Endothelial cell of umbilical vein (primary cell): ENCODE data around the gene ZRANB2. TPM values are rescaled to one million over a fixed set of nuclear protein-coding genes. Genes with fewer than 3 reads are reported as not detected.

Experiments used
- BruUV-seq: library from RNA; stranded (reverse); fragments of 400-500 nt; replicated peaks from 2 replicates; lab custom pipeline; 2021; lab: Mats Ljungman, UMichigan
- CTCF ChIA-PET: fragments of 300-600, 350-600 bp; sonication (Branson Sonifier 250); formaldehyde crosslinking; loops from one replicate; lab custom pipeline; 2021; ENCODE audit warnings: antibody characterized with exemption, inconsistent platforms; lab: Charles Lee
- POLR2A ChIA-PET: fragments of 300-600, 350-600 bp; sonication (Branson Sonifier 250); formaldehyde crosslinking; loops from one replicate; lab custom pipeline; 2021; ENCODE audit warnings: antibody characterized with exemption, inconsistent platforms; lab: Charles Lee
- DNase-seq: peaks from one replicate; pipeline ENCODE4 v3.0.0-alpha.2; 2011; ENCODE audit warnings: low read depth, low spot score
- FAIRE-seq: peaks from 2 replicates; lab custom pipeline; 2011; peaks lifted over from hg19 to GRCh38; lab: Jason Lieb, UNC
- H2AFZ ChIP-seq: 2 replicates; pipeline ENCODE4 v1.6.0; 2012; ENCODE audit warnings: low read depth, low read length, control low read depth, inconsistent platforms
- H3K27ac ChIP-seq: 2 replicates; pipeline ENCODE4 v1.5.1; 2011; ENCODE audit warnings: low read depth, mild to moderate bottlenecking, control low read depth, low read length, moderate library complexity; ENCODE audit not compliant: insufficient read depth
- H3K27me3 ChIP-seq, 2 experiments: 2 replicates each; pipeline versions ENCODE4 v1.6.0 to v1.6.1; 2011; ENCODE audit warnings: low read length in 2 of 2, mixed read lengths in 1 of 2; ENCODE audit not compliant: control insufficient read depth in 2 of 2, insufficient read depth in 2 of 2
- H3K36me3 ChIP-seq, 2 experiments: 2 replicates in 1 of 2; 3 replicates in 1 of 2; pipeline ENCODE4 v1.5.1; 2011; ENCODE audit warnings: low read length in 2 of 2, mild to moderate bottlenecking in 1 of 2, moderate library complexity in 1 of 2; ENCODE audit not compliant: control insufficient read depth in 2 of 2, insufficient read depth in 2 of 2; ENCODE audit errors: extremely low read depth in 1 of 2
- H3K4me1 ChIP-seq: 3 replicates; pipeline ENCODE4 v1.5.1; 2011; ENCODE audit warnings: mild to moderate bottlenecking, low read length; ENCODE audit not compliant: control insufficient read depth, insufficient read depth; ENCODE audit errors: extremely low read depth
- H3K4me2 ChIP-seq: 2 replicates; pipeline ENCODE4 v1.6.1; 2011; ENCODE audit warnings: low read length, control low read depth, mixed read lengths; ENCODE audit not compliant: insufficient read depth
- H3K4me3 ChIP-seq, 3 experiments: fragments of 200-600 bp in 1 of 3; sonication (generic), shearing (Covaris generic) in 1 of 3; replicated peaks in 1 of 3; 2 replicates each; pipeline ENCODE4 v1.5.1; 2011 to 2016; ENCODE audit warnings: control low read depth in 3 of 3, low read length in 3 of 3, mild to moderate bottlenecking in 2 of 3, inconsistent platforms in 1 of 3, low read depth in 1 of 3, moderate library complexity in 1 of 3; ENCODE audit not compliant: insufficient read depth in 1 of 3
- H3K79me2 ChIP-seq: 2 replicates; pipeline ENCODE4 v1.6.0; 2012; ENCODE audit warnings: low read length, inconsistent platforms; ENCODE audit not compliant: control insufficient read depth, insufficient read depth
- H3K9ac ChIP-seq: replicated peaks from 2 replicates; pipeline ENCODE3; 2011; ENCODE audit warnings: low read length, control low read depth; ENCODE audit not compliant: insufficient read depth; ENCODE audit errors: extremely low read depth
- H3K9me1 ChIP-seq: replicated peaks from 3 replicates; pipeline ENCODE4 v1.6.0; 2011; ENCODE audit warnings: mild to moderate bottlenecking, low read length; ENCODE audit not compliant: control insufficient read depth, insufficient read depth; ENCODE audit errors: extremely low read depth
- H3K9me3 ChIP-seq: replicated peaks from 2 replicates; pipeline ENCODE4 v1.5.1; 2012; ENCODE audit warnings: low read length, inconsistent platforms; ENCODE audit not compliant: control insufficient read depth, insufficient read depth
- H4K20me1 ChIP-seq: replicated peaks from 2 replicates; pipeline ENCODE3; 2011; ENCODE audit warnings: mild to moderate bottlenecking, low read length; ENCODE audit not compliant: control insufficient read depth, insufficient read depth; ENCODE audit errors: extremely low read depth
- EZH2 ChIP-seq: IDR thresholded peaks from 2 replicates; pipeline ENCODE4 v1.6.1; 2012; ENCODE audit warnings: borderline replicate concordance, low read depth, mild to moderate bottlenecking, moderate library complexity, low read length, inconsistent platforms; ENCODE audit not compliant: severe bottlenecking
- MYC ChIP-seq: IDR thresholded peaks from one replicate; pipeline ENCODE4 v1.6.1; 2011; ENCODE audit warnings: mild to moderate bottlenecking, low read depth, low read length
- dilution Hi-C: fragments of 300-500 bp; cut with MboI; formaldehyde crosslinking; loops from one replicate; pipeline ENCODE4 v1.15.0; 2019; ENCODE audit warnings: low sequenced_read_pairs; ENCODE audit not compliant: extremely low pct_ligation_motif_present
- intact Hi-C: fragments of 100-400 bp; cut with micrococcal nuclease; formaldehyde crosslinking; loops from one replicate; pipeline ENCODE4 v1.10.0; 2022
- polyA plus RNA-seq, 4 experiments: library from polyadenylated mRNA; depleted of rRNA in 3 of 4; stranded (reverse) in 3 of 4; unstranded in 1 of 4; fragments of >200 nt; gene quantifications; 2 replicates each; pipeline versions ENCODE4 v1.2.1 to v1.2.3, GENCODE V29; 2011 to 2012; ENCODE audit warnings: missing spikeins in 1 of 4
- total RNA-seq: library from RNA; stranded (reverse); gene quantifications from 2 replicates; pipeline ENCODE4 v1.2.3, GENCODE V29; 2021
- TF ChIP-seq, protein P1 (sequence below), 2 donors: IDR thresholded peaks; 1 replicate in 1 of 2; 2 replicates in 1 of 2; pipeline ENCODE4 v1.5.1; 2011; ENCODE audit warnings: low read length in 2 of 2, mild to moderate bottlenecking in 2 of 2, moderate library complexity in 2 of 2, control low read depth in 1 of 2, inconsistent platforms in 1 of 2, low read depth in 1 of 2; ENCODE audit not compliant: insufficient read depth in 1 of 2; ENCODE audit errors: extremely low read depth in 1 of 2
- TF ChIP-seq, protein P2 (sequence below): IDR thresholded peaks from 2 replicates; pipeline ENCODE4 v1.6.1; 2011; ENCODE audit not compliant: insufficient read depth, insufficient read length

ZRANB2 gene
- total and polyA plus RNA-seq, 2 donors (not counting 3 experiments of a cell fraction or from before 2014, with no cell fraction given), result 23.6 to 84.1 TPM

DNA sequence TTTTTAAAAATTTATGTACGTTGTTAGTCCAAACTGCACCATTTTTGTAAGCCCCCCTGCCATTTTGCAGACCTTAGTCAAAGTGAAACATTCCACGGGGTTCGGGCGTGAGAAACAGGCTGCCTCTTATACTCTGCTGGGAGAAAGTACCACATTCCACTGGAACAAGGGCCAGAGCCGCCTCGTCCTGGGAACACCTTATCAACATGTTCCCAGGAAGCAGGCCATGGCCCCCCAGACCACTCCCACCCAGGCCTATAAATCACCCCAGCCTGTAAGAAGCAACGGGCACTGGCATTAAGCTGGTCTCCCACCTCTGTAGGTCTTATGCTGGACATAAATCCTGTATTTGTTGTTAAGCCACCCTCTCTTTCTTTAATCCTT, 854 bp upstream of the ZRANB2 start:
- Histone ChIP-seq H3K4me3 (peak overlapping the region in 1 of 3 experiments; percentile 100), H3K36me3 (peaks cover under 1 to 4% of the 10 kb centered on the region in 2 experiments), H3K9me1 (no peaks in the 10 kb centered on the region), H3K4me1 (peaks cover 18% of the 10 kb centered on the region), H3K9me3 (no peaks in the 10 kb centered on the region), H3K27ac (no peak overlapping the region), H3K79me2 (peaks cover 38% of the 10 kb centered on the region), H3K9ac (no peak overlapping the region), H3K27me3 (no peaks in the 10 kb centered on the region), H2AFZ (peak overlapping the region; percentile 67), H3K4me2 (peak overlapping the region; percentile 66), H4K20me1 (peaks cover 3% of the 10 kb centered on the region)
- no peak for TF ChIP-seq MYC
- TF ChIP-seq EZH2, result no peak
- TF ChIP-seq, protein P1, sequence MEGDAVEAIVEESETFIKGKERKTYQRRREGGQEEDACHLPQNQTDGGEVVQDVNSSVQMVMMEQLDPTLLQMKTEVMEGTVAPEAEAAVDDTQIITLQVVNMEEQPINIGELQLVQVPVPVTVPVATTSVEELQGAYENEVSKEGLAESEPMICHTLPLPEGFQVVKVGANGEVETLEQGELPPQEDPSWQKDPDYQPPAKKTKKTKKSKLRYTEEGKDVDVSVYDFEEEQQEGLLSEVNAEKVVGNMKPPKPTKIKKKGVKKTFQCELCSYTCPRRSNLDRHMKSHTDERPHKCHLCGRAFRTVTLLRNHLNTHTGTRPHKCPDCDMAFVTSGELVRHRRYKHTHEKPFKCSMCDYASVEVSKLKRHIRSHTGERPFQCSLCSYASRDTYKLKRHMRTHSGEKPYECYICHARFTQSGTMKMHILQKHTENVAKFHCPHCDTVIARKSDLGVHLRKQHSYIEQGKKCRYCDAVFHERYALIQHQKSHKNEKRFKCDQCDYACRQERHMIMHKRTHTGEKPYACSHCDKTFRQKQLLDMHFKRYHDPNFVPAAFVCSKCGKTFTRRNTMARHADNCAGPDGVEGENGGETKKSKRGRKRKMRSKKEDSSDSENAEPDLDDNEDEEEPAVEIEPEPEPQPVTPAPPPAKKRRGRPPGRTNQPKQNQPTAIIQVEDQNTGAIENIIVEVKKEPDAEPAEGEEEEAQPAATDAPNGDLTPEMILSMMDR (IDR thresholded peaks at IDR 0.05; ENCODE audit: extremely low read depth in 1 of 2, insufficient read depth in 1 of 2, low read depth in 1 of 2, low read length in 2 of 2), result no peak
- TF ChIP-seq, protein P2, sequence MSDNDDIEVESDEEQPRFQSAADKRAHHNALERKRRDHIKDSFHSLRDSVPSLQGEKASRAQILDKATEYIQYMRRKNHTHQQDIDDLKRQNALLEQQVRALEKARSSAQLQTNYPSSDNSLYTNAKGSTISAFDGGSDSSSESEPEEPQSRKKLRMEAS, result no peak
- POLR2A ChIA-PET, result no interaction called here
- FAIRE-seq (no peak), DNase-seq (no peak)
- intact Hi-C loops (loop anchor here (1.0 kb wide), 3 partner anchors 670 to 1203 kb away; partner anchors contain the start of genes CTH and LRRC40), dilution Hi-C loops (no loop called here)
- TSS peak; percentile 97 for BruUV-seq
- CTCF ChIA-PET, result interaction anchor here (1.0 kb wide), 1 partner anchor 9 kb away, joined by 4 read pairs; no protein-coding TSS in a partner anchor
